Kidney epithelial cell (primary cell): Measurements from ENCODE around the gene ITGB1. TPM values are rescaled to one million over a fixed set of nuclear protein-coding genes. Genes with fewer than 3 reads are reported as not detected.

ENCODE experiments used
- DNase-seq: peaks from one replicate; pipeline ENCODE4 v3.0.0-alpha.2; 2010; ENCODE audit warnings: low read depth
- H3K27me3 ChIP-seq: 2 replicates; pipeline ENCODE4 v1.6.0; 2011; ENCODE audit warnings: low read length; ENCODE audit not compliant: control insufficient read depth, insufficient read depth
- H3K36me3 ChIP-seq: 2 replicates; pipeline ENCODE4 v1.5.1; 2011; ENCODE audit warnings: low read length; ENCODE audit not compliant: control insufficient read depth, insufficient read depth
- H3K4me3 ChIP-seq: 2 replicates; pipeline ENCODE4 v1.5.1; 2011; ENCODE audit warnings: low read depth, mild to moderate bottlenecking, control low read depth, low read length
- CTCF ChIP-seq: IDR thresholded peaks from 2 replicates; pipeline ENCODE4 v1.5.1; 2011; ENCODE audit warnings: mild to moderate bottlenecking, moderate library complexity, low read length, control low read depth, inconsistent platforms; ENCODE audit not compliant: insufficient read depth, poor library complexity, severe bottlenecking
- total RNA-seq: library from RNA; depleted of rRNA; stranded (reverse); fragments of >200 nt; gene quantifications from 2 replicates; pipeline ENCODE4 v1.2.3, GENCODE V29; 2015

ITGB1 gene
- total RNA-seq, 1 donor from 2014 or later = 2,227 TPM

GRCh38 chr10:32951111-32951510 is 6.9 kb downstream of the ITGB1 start:
- DNase-seq = no peak
- no peak overlapping the region for H3K4me3 ChIP-seq
- TF ChIP-seq CTCF = no peak
- H3K36me3 ChIP-seq = no peaks in the 10 kb centered on the region
- no peaks in the 10 kb centered on the region for H3K27me3 ChIP-seq

- no peaks in the 10 kb centered on the region for H3K27me3 ChIP-seq
- H3K36me3 ChIP-seq = no peaks in the 10 kb centered on the region
- no peak overlapping the region for H3K4me3 ChIP-seq
- DNase-seq = no peak
- no peak for TF ChIP-seq CTCF
These were observed 7.4 kb downstream of the ITGB1 start for GRCh38 chr10:32950591-32951108.

- Histone ChIP-seq H3K4me3 (no peak overlapping the region), H3K36me3 (no peaks in the 10 kb centered on the region), H3K27me3 (no peaks in the 10 kb centered on the region)
- no peak for DNase-seq
- TF ChIP-seq CTCF = no peak
These were observed 8.8 kb downstream of the ITGB1 start for GRCh38 chr10:32949221-32949678.

- Histone ChIP-seq H3K4me3 (no peak overlapping the region), H3K27me3 (no peaks in the 10 kb centered on the region), H3K36me3 (no peaks in the 10 kb centered on the region)
- TF ChIP-seq CTCF = no peak
- no peak for DNase-seq
These were observed 9.6 kb downstream of the ITGB1 start for GRCh38 chr10:32948451-32948850.

- TF ChIP-seq CTCF = no peak
- no peaks in the 10 kb centered on the region for H3K36me3 ChIP-seq
- no peak overlapping the region for H3K4me3 ChIP-seq
- DNase-seq = no peak
- H3K27me3 ChIP-seq = no peaks in the 10 kb centered on the region
These were observed 10.4 kb downstream of the ITGB1 start for GRCh38 chr10:32947586-32947985.

GRCh38 chr10:32946108-32946507 is 11.9 kb downstream of the ITGB1 start:
- H3K4me3 ChIP-seq = no peak overlapping the region
- no peak for TF ChIP-seq CTCF
- no peaks in the 10 kb centered on the region for H3K27me3 ChIP-seq
- no peaks in the 10 kb centered on the region for H3K36me3 ChIP-seq
- DNase-seq = no peak
